ENCODE results near the gene SLIT1.

The SLIT1 gene

GRCh38 chr10:97129666-97130065 is 56.1 kb downstream of the SLIT1 start:
- no peak overlapping the region for H3K4me3 ChIP-seq
- H3K36me3 ChIP-seq: no peaks in the 10 kb centered on the region
- no peaks in the 10 kb centered on the region for H3K9me3 ChIP-seq
- H3K4me1 ChIP-seq: no peaks in the 10 kb centered on the region
- peak in 1 of 2 donors; percentile 33 for DNase-seq
- intact Hi-C loops (cut with DNase I; ENCODE audit: low total_unique reads): no loop called here
- TF ChIP-seq CTCF (IDR thresholded peaks at IDR 0.05): no peak
- H3K27me3 ChIP-seq: peaks cover 0 to 29% of the 10 kb centered on the region in 2 donors
- no peak overlapping the region for H3K27ac ChIP-seq

GRCh38 chr10:97128516-97129154 is 57.1 kb downstream of the SLIT1 start:
- peaks cover 0 to 23% of the 10 kb centered on the region in 2 donors for H3K27me3 ChIP-seq
- intact Hi-C loops (cut with DNase I; ENCODE audit: low total_unique reads): no loop called here
- H3K27ac ChIP-seq: no peak overlapping the region
- no peak overlapping the region for H3K4me3 ChIP-seq
- DNase-seq: peak in 1 of 2 donors; percentile 44
- H3K36me3 ChIP-seq: no peaks in the 10 kb centered on the region
- no peaks in the 10 kb centered on the region for H3K4me1 ChIP-seq
- H3K9me3 ChIP-seq: no peaks in the 10 kb centered on the region
- TF ChIP-seq CTCF (IDR thresholded peaks at IDR 0.05): no peak

GRCh38 chr10:97128039-97128492 is 57.7 kb downstream of the SLIT1 start:
- Histone ChIP-seq H3K36me3 (no peaks in the 10 kb centered on the region), H3K4me3 (no peak overlapping the region), H3K27ac (no peak overlapping the region), H3K27me3 (peaks cover 0 to 23% of the 10 kb centered on the region in 2 donors), H3K4me1 (no peaks in the 10 kb centered on the region), H3K9me3 (no peaks in the 10 kb centered on the region)
- intact Hi-C loops (cut with DNase I; ENCODE audit: low total_unique reads): no loop called here
- peak in 1 of 2 donors; percentile 23 for DNase-seq
- TF ChIP-seq CTCF (IDR thresholded peaks at IDR 0.05): no peak

GRCh38 chr10:97127509-97127908 is 58.2 kb downstream of the SLIT1 start:
- intact Hi-C loops (cut with DNase I; ENCODE audit: low total_unique reads): no loop called here
- no peak overlapping the region for H3K4me3 ChIP-seq
- no peaks in the 10 kb centered on the region for H3K36me3 ChIP-seq
- H3K27me3 ChIP-seq: peaks cover 0 to 23% of the 10 kb centered on the region in 2 donors
- H3K27ac ChIP-seq: no peak overlapping the region
- no peaks in the 10 kb centered on the region for H3K4me1 ChIP-seq
- no peaks in the 10 kb centered on the region for H3K9me3 ChIP-seq
- TF ChIP-seq CTCF (IDR thresholded peaks at IDR 0.05): no peak
- no peak for DNase-seq

GRCh38 chr10:97124211-97124610 is 61.5 kb downstream of the SLIT1 start:
- H3K4me3 ChIP-seq: no peak overlapping the region
- H3K9me3 ChIP-seq: no peaks in the 10 kb centered on the region
- TF ChIP-seq CTCF (IDR thresholded peaks at IDR 0.05): no peak
- no peaks in the 10 kb centered on the region for H3K4me1 ChIP-seq
- peaks cover 0 to 19% of the 10 kb centered on the region in 2 donors for H3K27me3 ChIP-seq
- H3K36me3 ChIP-seq: no peaks in the 10 kb centered on the region
- no peak for DNase-seq
- H3K27ac ChIP-seq: no peak overlapping the region
- intact Hi-C loops (cut with DNase I; ENCODE audit: low total_unique reads): no loop called here
